Choroid plexus epithelial cell (primary cell): Measurements from ENCODE around the gene PPP5C.

Experiments used
- DNase-seq: peaks from one replicate; pipeline ENCODE4 v3.0.0-alpha.2; 2010; ENCODE audit warnings: low read depth
- H3K4me3 ChIP-seq: 2 replicates; pipeline ENCODE4 v1.5.1; 2011; ENCODE audit warnings: low read depth, mild to moderate bottlenecking, control low read depth, low read length, moderate library complexity
- CTCF ChIP-seq: conservative IDR thresholded peaks from 2 replicates; pipeline ENCODE4 v1.5.1; 2011; ENCODE audit warnings: low read depth, mild to moderate bottlenecking, control low read depth, inconsistent platforms, low read length, moderate library complexity

The PPP5C gene

GRCh38 chr19:46346821-46347571, at the start of gene PPP5C:
TSS of gene PPP5C (plus strand) at chr19:46347087. CDS start at chr19:46347097, 10 bp downstream.
- peak; percentile 95 for DNase-seq
- H3K4me3 ChIP-seq = peak within 1 kb of the TSS; percentile 99
- peak; percentile 91 for TF ChIP-seq CTCF

GRCh38 chr19:46297700-46298478, 49.0 kb upstream of the PPP5C start:
- peak; percentile 47 for TF ChIP-seq CTCF
- DNase-seq = peak; percentile 82
- peak overlapping the region; percentile 67 for H3K4me3 ChIP-seq

- no peak for TF ChIP-seq CTCF
- no peak for DNase-seq
- H3K4me3 ChIP-seq = peak overlapping the region; percentile 67
These were observed 48.3 kb upstream of the PPP5C start for GRCh38 chr19:46298479-46299003.

GRCh38 chr19:46299004-46299509, 47.8 kb upstream of the PPP5C start:
- H3K4me3 ChIP-seq = peak overlapping the region; percentile 67
- peak; percentile 94 for DNase-seq
- TF ChIP-seq CTCF = no peak

- peak overlapping the region; percentile 67 for H3K4me3 ChIP-seq
- TF ChIP-seq CTCF = no peak
- DNase-seq = peak; percentile 15
These were observed 47.2 kb upstream of the PPP5C start for GRCh38 chr19:46299695-46300094.

GRCh38 chr19:46303322-46303690, 43.6 kb upstream of the PPP5C start:
- no peak overlapping the region for H3K4me3 ChIP-seq
- no peak for DNase-seq
- TF ChIP-seq CTCF = no peak
